ENCODE measurements around the gene FGF3. TPM values are rescaled to one million over a fixed set of nuclear protein-coding genes. Genes with fewer than 3 reads are reported as not detected.

FGF3 gene
- total RNA-seq, 1 donor from 2014 or later = not detected

- no peak for DNase-seq (ENCODE audit: low spot score)
Observed at GRCh38 chr11:69844396-69844795, 25.2 kb upstream of the FGF3 start.

DNA sequence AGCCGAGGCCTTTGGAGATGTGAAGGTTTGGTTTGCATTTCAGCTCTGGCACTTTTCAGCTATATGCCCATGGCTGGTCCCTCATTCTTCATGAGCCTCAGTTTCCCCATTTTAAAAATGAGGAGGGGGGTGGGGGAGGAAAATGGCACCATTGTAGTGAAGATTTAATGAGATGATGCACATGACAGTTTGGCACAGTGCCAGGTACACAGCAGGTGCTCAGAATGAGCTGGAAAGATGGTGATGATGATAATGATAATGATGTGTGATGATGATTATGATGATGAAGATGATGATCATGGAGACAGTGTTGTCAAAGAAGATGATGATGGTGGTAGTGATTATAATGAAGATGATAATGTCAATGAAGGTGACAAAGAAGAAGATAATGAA lies 24.3 kb upstream of the FGF3 start:
- DNase-seq (ENCODE audit: low spot score) = no peak

DNA sequence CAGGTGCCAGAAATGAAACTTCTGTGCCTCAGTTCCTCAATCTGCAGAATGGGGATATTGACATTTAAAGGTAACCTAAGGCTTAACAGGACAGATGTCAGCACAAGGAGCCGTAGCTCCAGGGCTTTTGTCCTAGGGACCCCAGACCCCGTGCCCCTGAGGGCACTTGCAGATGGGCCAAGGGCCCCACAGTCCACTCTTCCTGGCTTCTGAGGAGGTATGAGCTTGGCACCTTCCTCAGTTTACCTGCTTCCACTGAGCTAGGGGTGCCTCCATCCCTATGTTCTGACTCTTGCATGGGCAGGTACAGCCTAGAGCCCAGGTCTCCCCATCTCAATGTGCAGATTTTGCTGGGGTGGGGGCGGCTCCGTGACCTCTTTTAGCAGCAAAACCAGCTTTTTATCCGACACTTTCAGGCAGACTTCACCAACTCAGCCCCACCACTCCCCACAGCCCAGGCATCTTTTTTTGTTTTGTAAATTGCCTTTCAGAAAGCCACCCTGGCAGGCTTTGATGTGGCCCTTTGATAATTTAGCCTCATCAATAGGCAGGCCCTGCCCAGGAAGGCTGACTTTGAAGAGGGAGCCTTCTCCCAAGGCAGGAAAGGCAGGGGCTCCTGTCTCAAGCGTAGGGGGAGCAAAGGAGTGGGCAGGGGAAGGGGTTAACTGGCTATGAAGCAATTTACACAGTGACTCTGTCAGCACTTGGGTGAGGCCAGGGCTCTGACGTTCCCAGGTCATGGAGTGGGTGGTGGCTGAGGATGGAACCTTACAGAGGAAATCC lies 23.7 kb upstream of the FGF3 start:
- no peak for DNase-seq (ENCODE audit: low spot score)

DNA sequence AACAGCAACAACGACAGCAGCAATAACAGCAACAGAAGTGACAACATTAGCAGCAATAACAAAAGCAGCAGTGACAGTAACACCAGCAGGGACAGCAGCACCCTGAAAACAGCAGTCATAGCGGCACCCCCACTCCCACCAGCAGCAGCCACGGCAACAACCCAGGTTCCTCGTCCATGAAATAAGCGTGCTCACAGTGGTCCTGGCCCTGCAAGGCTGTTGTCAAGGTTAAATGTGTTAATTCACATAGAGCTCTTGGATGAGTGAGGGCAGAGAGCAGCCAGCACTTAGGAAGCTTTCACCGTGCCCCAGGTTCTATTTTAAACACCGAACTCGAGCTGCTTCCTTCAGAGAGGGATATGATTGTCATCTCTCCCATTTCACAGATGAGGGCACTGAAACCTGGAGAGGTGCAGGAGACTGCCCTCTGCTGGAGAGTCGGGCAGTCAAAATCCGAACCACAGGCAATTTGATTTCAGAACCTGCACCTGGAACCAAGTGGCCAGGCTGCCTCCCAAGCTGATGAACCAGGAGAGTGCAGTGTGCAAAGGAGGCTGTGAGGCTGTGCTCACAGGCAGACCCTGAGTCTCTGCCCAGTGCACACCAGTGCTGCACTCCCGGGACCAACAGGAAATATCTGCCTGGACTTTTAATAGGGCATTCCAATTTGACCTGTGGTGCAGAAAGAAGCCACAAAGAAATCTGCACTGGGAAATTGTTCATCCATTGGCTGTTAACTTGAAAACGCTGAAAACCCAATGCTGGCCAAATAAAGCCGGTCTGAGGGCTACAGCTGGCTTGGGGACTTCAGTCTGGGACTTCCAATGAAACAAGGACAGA lies 22.9 kb upstream of the FGF3 start:
- DNase-seq (ENCODE audit: low spot score) = no peak

- no peak for DNase-seq (ENCODE audit: low spot score)
Observed at GRCh38 chr11:69841170-69841858, 22.1 kb upstream of the FGF3 start.

- DNase-seq (ENCODE audit: low spot score) = no peak
Observed at GRCh38 chr11:69840371-69841169, 21.4 kb upstream of the FGF3 start.

GRCh38 chr11:69839516-69839915 lies 20.3 kb upstream of the FGF3 start:
- DNase-seq (ENCODE audit: low spot score) = no peak

GRCh38 chr11:69837791-69838190 lies 18.6 kb upstream of the FGF3 start:
- DNase-seq (ENCODE audit: low spot score) = no peak

GRCh38 chr11:69836401-69836800 lies 17.2 kb upstream of the FGF3 start:
- no peak for DNase-seq (ENCODE audit: low spot score)

GRCh38 chr11:69834811-69835800 lies 15.9 kb upstream of the FGF3 start:
- DNase-seq (ENCODE audit: low spot score) = no peak

DNA sequence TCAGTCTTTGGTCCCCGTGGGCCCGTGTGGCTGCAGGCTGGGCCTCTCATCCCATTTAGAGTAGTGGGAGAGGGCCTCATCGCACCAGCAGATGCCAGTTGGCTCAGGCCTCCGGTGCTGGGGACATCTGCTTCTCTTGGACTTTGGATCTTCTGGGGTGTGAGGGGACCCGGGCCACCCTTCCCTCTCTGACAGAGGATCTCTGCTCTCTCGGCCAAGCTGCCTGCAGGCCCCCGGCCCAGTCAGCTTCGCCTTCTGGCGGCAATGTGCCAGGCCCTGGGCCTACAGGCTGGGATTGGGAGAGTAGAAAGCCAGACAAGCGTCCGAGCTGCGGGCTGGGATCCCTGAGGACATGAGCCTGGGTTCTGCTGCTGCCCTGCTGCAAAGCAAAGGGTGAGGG lies 15.0 kb upstream of the FGF3 start:
- no peak for DNase-seq (ENCODE audit: low spot score)

DNA sequence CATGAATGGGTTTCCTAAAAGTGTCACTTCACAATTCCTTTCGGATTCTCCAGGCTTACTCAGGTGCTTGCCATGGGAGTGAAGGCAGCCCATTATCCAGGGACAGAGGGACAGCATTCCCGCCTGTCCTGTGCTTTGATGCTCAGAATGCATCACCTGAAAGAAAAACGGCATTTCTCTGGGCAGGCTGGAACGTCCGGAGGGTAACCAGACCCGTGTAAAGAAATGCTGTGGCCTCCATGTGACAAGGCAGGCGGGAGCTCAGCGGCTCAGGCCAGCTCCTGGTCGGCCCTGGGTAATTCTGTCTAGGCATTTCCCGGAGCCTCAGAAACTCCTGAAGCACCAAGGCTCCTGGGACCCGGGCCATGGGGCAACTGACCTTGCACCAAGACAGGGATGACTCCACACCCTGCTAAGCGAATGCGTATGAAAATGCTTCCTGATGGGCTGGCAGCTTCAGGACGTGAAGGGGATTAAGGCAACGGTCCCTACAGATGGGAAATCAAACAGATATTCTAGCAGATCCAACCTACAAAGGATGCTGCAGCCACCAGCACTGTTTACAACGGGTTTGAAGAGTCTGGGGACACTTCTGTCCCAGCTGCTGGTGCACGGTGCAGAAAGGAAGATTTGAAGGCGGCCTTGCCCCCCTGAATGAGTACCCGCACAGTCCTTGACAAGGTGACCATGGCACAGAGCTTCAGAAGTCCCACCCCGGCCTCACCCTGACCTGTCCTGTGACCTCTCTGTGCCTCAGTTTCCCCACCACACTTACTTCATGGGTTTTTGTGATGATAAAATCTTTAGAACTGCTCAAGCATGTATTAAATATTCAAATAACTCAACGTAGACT lies 13.6 kb upstream of the FGF3 start:
- DNase-seq (ENCODE audit: low spot score) = no peak

DNA sequence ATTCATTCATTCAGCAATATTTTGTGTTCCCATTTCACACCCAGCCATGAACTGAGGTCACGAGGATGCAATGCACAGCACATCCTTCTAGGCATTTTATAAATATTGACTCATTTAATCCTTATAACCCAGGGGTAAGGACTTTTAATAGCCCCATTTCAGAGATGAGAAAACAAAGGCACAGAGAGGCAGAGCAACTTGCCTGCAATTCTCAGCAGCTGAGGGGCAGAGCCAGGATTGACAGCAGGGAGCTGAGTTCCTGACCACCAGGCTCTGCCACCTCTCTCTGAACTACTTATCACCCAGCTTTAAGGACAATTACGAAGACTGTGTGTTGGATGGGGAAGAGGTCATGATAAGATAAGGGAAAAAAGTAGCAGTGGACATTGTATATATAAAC lies 12.8 kb upstream of the FGF3 start:
- no peak for DNase-seq (ENCODE audit: low spot score)

DNA sequence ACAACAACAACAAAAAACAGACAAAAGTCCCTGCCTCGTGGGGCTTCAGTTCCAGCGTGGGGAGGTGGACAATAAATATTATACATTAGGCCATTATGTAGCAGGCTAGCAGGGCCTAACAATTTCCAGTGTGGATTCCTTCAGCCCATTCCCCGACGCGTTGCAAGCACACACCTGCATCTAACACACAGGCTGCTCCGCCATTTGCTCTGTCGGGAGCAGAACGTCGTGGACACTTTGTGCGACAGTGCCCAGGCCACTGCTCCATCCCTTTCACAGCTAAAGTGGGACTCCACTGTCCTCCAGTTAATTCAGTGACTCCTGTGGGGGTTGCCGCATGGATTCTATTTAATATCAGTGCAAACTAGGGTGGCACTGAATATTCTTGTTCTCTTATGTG lies 10.9 kb upstream of the FGF3 start:
- no peak for DNase-seq (ENCODE audit: low spot score)

DNA sequence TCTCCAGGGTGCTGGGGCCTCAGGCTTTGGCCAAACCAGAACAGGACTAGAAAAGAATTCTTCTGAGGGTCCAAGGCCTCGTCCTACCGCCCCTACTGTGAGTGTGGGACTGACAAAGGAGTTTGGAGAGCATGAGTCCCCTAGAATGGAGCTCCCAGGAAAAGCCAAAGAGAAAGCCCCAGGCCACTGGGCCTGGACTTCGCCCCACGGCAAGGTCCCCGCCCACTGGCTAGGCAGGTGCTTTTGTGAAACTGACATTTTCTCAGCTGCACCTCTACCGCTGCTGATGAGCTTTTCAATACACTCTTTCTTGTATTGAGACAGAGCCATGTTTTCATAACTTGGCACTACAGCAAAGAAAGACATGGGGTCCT lies 9.7 kb upstream of the FGF3 start:
- DNase-seq (ENCODE audit: low spot score) = no peak

DNA sequence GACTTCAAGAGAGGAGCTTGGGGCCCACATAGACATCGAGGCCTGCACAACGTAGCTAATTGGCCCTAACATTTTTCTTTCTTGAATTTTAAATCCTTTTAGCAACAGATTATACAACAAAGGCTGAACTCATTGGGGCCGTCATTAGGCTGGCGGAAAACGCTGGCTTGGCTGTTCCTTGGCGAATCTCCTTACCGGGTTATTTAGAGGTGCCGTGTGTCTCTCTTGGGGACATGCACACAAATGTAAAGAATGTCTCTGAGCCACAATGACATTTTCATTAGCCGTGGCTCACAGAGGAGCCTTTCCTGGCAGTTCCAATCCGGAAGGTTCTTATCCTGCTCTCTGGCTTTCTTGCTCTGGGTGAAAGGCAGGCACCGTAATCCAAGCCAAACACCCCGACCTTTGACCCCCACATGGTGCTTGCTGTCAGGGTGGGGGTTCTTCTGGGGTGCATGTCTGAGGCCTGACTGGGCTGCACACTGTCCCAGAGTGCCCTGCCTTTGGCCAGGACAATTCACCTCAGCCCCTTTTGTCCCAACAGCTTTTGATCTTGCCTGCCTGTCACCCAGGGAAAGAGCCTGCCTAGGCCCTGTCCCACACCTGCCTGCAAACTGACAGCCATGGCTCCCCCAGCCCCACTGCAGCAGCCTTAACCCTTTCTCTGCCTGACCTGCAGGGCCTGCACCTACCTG lies 9.2 kb upstream of the FGF3 start:
- no peak for DNase-seq (ENCODE audit: low spot score)

GRCh38 chr11:69826773-69827172 lies 7.6 kb upstream of the FGF3 start:
- no peak for DNase-seq (ENCODE audit: low spot score)

DNA sequence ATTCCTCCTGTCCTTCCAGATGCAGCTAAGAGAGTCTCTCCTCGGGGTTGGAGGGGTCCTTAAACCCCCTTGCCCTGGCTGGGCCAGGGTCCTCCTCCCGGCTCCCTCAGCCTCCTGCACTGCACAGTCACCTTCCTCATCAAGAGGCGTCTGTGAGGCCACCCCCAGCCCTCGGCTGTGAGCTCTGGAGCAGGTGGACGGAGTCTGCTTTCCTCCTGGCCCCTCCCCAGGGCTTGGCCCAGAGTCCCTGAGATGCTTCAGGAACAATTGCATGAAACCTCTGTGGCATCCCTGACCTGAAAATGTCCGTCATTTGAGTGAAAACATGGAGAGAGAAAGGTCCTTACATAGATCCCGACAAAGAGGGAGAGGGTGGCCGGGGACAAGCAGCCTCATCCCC lies 6.7 kb upstream of the FGF3 start:
- no peak for DNase-seq (ENCODE audit: low spot score)
